Gastroesophageal sphincter (tissue), 3 donors: ENCODE data around the gene GABBR2.

ENCODE experiments used
- EP300 ChIP-seq: sonication (generic); formaldehyde crosslinking; IDR thresholded peaks from one replicate; pipeline ENCODE4 v1.6.1; 2017; ENCODE audit warnings: antibody characterized with exemption, mild to moderate bottlenecking
- POLR2A ChIP-seq, 2 donors: fragments of 450-650 bp; IDR thresholded peaks; one replicate each; pipeline ENCODE4 v1.6.1; 2017; ENCODE audit warnings: antibody characterized with exemption in 2 of 2, mild to moderate bottlenecking in 2 of 2, moderate library complexity in 1 of 2
- POLR2AphosphoS5 ChIP-seq: sonication (generic); formaldehyde crosslinking; IDR thresholded peaks from one replicate; pipeline ENCODE4 v1.6.1; 2017; ENCODE audit warnings: antibody characterized with exemption
- TF ChIP-seq, protein P1 (sequence below), 4 experiments: fragments of 200-600 bp in 2 of 4; fragments of 450-650 bp in 2 of 4; sonication (generic) in 1 of 4; IDR thresholded peaks; one replicate each; pipeline ENCODE4 v1.5.1; 2017 to 2019; ENCODE audit warnings: antibody characterized with exemption in 4 of 4, mild to moderate bottlenecking in 2 of 4, moderate library complexity in 2 of 4

DNA sequence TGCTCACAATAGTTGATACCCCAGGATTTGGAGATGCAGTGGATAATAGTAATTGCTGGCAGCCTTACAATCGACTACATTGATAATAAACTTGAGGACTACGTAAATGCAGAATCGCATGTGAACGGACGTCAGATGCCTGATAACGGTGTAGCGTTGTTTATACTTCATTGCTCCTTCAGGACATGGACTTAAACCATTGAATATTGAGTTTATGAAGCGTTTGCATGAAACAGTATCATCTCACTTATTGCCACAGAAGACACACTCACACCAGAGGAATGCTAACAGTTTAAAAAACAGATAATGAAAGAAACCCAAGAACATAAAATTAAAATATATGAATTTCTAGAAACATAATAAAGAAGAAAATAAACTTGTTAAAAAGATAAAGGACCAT lies 101.6 kb downstream of the GABBR2 start:
- TF ChIP-seq, protein P1, sequence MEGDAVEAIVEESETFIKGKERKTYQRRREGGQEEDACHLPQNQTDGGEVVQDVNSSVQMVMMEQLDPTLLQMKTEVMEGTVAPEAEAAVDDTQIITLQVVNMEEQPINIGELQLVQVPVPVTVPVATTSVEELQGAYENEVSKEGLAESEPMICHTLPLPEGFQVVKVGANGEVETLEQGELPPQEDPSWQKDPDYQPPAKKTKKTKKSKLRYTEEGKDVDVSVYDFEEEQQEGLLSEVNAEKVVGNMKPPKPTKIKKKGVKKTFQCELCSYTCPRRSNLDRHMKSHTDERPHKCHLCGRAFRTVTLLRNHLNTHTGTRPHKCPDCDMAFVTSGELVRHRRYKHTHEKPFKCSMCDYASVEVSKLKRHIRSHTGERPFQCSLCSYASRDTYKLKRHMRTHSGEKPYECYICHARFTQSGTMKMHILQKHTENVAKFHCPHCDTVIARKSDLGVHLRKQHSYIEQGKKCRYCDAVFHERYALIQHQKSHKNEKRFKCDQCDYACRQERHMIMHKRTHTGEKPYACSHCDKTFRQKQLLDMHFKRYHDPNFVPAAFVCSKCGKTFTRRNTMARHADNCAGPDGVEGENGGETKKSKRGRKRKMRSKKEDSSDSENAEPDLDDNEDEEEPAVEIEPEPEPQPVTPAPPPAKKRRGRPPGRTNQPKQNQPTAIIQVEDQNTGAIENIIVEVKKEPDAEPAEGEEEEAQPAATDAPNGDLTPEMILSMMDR (IDR thresholded peaks at IDR 0.05), result no peak
- no peak for TF ChIP-seq POLR2A (IDR thresholded peaks at IDR 0.05)
- no peak for TF ChIP-seq POLR2AphosphoS5
- no peak for TF ChIP-seq EP300
